Activated CD8-positive, alpha-beta T cell treated with anti-CD3 and anti-CD28 coated beads for 36 hours (primary cell): Measurements from ENCODE around the gene OCIAD2. TPM values are rescaled to one million over a fixed set of nuclear protein-coding genes. Genes with fewer than 3 reads are reported as not detected.

Experiments used
- ATAC-seq: fragments of 200-7000 bp; cut with Tn5 transposase; one replicate; pipeline ENCODE4 v1.10.0; 2021; ENCODE audit warnings: mild to moderate bottlenecking, moderate library complexity
- CTCF ChIA-PET: fragments of 350-600 bp; sonication (Branson Sonifier 250); formaldehyde crosslinking; loops from one replicate; lab custom pipeline; 2021; ENCODE audit warnings: antibody characterized with exemption; lab: Charles Lee
- POLR2A ChIA-PET: fragments of 350-600 bp; sonication (Branson Sonifier 250); formaldehyde crosslinking; loops from one replicate; lab custom pipeline; 2021; ENCODE audit warnings: antibody characterized with exemption; lab: Charles Lee
- DNase-seq: peaks from one replicate; pipeline ENCODE4 v3.0.0-alpha.2; 2020
- H3K27ac Mint-ChIP-seq: one replicate; pipeline ENCODE4 v1.8.0; 2021; ENCODE audit warnings: mild to moderate bottlenecking, mixed read lengths
- H3K27me3 Mint-ChIP-seq: one replicate; pipeline ENCODE4 v1.8.0; 2021; ENCODE audit warnings: mixed read lengths
- H3K36me3 Mint-ChIP-seq: one replicate; pipeline ENCODE4 v1.8.0; 2021; ENCODE audit warnings: low read depth, mixed read lengths
- H3K4me1 Mint-ChIP-seq: one replicate; pipeline ENCODE4 v1.8.0; 2021; ENCODE audit warnings: low read depth, mixed read lengths
- H3K4me3 Mint-ChIP-seq: one replicate; pipeline ENCODE4 v1.8.0; 2021; ENCODE audit warnings: mild to moderate bottlenecking, moderate library complexity, mixed read lengths
- H3K9me3 Mint-ChIP-seq: one replicate; pipeline ENCODE4 v1.8.0; 2021; ENCODE audit warnings: mixed read lengths
- intact Hi-C: fragments of 100-400 bp; cut with micrococcal nuclease; formaldehyde crosslinking; loops from one replicate; pipeline ENCODE4 v1.10.0; 2022
- total RNA-seq, 2 experiments: library from RNA; stranded (reverse); gene quantifications; one replicate each; pipeline ENCODE4 v1.2.3, GENCODE V29; 2021
- TF ChIP-seq, protein P1 (sequence below): fragments of 200-600 bp; IDR thresholded peaks from one replicate; pipeline ENCODE4 v1.8.0; 2022; ENCODE audit warnings: antibody characterized with exemption, mild to moderate bottlenecking

Gene OCIAD2
- total RNA-seq, 2 experiments from 2014 or later = 65.1 to 82.7 TPM

DNA sequence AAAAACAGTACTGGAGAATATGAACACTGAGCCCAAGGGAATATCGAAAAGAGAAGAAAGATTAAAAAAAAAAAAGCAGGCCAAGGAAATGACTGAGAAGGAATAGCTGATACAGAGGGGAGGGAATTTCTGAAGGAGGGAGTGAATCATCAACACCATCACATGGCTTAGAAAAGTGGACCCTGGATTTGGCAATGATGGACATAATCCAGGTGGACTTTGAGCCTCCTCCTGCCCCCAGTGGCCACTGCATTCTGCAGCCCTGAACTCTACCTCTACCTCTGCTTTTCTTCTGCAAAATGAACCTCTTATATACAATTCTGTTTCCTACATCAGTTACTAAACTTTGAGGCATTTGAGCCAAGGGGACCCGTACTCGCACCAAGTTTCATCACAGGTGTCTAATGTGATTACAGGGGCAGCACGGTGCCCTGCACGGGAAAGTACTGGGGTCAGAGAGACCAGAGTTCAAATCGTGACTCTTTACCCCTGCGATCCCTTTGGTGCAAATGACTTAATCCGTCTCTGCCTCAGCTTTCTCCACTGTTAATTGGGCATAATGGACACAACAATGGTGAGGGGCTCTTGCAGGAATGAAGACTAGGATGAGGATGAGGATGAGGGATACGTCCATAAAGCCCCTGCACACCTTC lies 1.1 kb downstream of the OCIAD2 start:
- H3K9me3 Mint-ChIP-seq = no peaks in the 10 kb centered on the region
- peak overlapping the region; percentile 77 for H3K4me3 Mint-ChIP-seq
- peaks cover 26% of the 10 kb centered on the region for H3K36me3 Mint-ChIP-seq
- H3K27ac Mint-ChIP-seq = peak overlapping the region; percentile 80
- DNase-seq (no peak), ATAC-seq (no peak)
- intact Hi-C loops = loop anchor here (5.0 kb wide), 1 partner anchor 73 kb away; the partner anchor contains the start of gene OCIAD1
- TF ChIP-seq, protein P1, sequence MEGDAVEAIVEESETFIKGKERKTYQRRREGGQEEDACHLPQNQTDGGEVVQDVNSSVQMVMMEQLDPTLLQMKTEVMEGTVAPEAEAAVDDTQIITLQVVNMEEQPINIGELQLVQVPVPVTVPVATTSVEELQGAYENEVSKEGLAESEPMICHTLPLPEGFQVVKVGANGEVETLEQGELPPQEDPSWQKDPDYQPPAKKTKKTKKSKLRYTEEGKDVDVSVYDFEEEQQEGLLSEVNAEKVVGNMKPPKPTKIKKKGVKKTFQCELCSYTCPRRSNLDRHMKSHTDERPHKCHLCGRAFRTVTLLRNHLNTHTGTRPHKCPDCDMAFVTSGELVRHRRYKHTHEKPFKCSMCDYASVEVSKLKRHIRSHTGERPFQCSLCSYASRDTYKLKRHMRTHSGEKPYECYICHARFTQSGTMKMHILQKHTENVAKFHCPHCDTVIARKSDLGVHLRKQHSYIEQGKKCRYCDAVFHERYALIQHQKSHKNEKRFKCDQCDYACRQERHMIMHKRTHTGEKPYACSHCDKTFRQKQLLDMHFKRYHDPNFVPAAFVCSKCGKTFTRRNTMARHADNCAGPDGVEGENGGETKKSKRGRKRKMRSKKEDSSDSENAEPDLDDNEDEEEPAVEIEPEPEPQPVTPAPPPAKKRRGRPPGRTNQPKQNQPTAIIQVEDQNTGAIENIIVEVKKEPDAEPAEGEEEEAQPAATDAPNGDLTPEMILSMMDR = no peak
- H3K27me3 Mint-ChIP-seq = no peaks in the 10 kb centered on the region
- ChIA-PET CTCF (interaction anchor here (1.0 to 1.7 kb wide), 4 partner anchors 14 to 327 kb away, joined by 3 to 6 read pairs (median 3); no protein-coding TSS in a partner anchor), POLR2A (interaction anchor here (1.0 to 1.4 kb wide), 3 partner anchors 8 to 49 kb away, joined by 3 to 5 read pairs (median 3); no protein-coding TSS in a partner anchor)
- peaks cover 54% of the 10 kb centered on the region for H3K4me1 Mint-ChIP-seq

DNA sequence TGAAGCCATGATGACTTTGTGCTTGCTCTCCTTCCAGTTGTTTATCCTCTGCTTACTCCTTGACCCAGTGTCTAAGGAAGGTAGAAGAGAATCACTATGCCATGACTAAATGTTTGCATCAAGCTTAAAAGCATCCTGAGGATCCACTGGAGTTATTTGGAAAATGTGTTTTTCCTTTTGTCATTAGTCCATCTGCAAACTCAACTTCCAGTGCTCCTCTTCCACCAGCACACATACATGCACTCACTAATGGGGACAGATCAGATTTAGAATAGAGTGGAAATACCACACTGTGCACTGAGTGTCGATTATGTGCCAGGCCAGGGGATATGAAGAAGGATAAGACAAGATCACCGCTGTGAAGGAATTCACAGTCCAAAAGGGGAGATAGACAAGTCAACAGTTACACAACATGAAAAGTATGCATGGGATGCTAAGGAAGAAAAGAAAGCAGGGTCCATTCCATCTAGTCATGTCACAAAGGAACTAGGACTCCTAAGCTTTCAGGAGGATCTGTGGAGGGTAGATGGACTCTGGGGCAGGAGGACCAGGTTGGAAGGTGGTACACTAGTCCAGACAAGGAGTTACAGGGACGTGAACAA lies 1.9 kb downstream of the OCIAD2 start:
- H3K27ac Mint-ChIP-seq = peak overlapping the region; percentile 46

DNA sequence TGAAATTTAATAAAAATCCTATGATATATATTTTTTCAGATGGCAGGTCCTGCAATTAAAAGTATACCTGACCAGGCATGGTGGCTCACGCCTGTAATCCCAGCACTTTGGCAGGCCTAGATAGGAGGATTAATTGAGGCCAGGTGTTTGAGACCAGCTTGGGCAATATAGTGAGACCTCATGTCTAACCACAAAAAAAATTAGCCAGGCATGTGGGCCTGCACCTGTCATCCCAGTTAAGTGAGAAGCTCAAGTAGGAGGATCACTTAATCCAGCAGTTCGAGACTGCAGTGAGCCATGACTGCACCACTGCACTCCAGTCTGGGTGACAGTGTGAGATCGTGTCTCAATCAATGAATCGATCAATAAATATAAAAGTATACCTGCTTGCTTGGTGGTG lies 2.5 kb downstream of the OCIAD2 start:
- Mint-ChIP-seq H3K27ac (no peak overlapping the region), H3K4me3 (no peak overlapping the region), H3K27me3 (no peaks in the 10 kb centered on the region), H3K9me3 (no peaks in the 10 kb centered on the region), H3K4me1 (peaks cover 57% of the 10 kb centered on the region), H3K36me3 (peaks cover 35% of the 10 kb centered on the region)
- CTCF ChIA-PET = interaction anchor here (0.8 to 1.3 kb wide), 2 partner anchors 21 to 46 kb away, joined by 3 to 4 read pairs; no protein-coding TSS in a partner anchor
- DNase-seq = no peak
- POLR2A ChIA-PET = no interaction called here
- no peak for ATAC-seq
- intact Hi-C loops = no loop called here
- TF ChIP-seq, protein P1 = no peak

More for the DNA sequence above, 1.9 kb downstream of the OCIAD2 start:
- ATAC-seq = no peak
- POLR2A ChIA-PET = no interaction called here
- peak overlapping the region; percentile 77 for H3K4me3 Mint-ChIP-seq
- peaks cover 29% of the 10 kb centered on the region for H3K36me3 Mint-ChIP-seq
- H3K27me3 Mint-ChIP-seq = no peaks in the 10 kb centered on the region
- H3K4me1 Mint-ChIP-seq = peaks cover 55% of the 10 kb centered on the region
- TF ChIP-seq, protein P1 = no peak
- no peak for DNase-seq
- H3K9me3 Mint-ChIP-seq = no peaks in the 10 kb centered on the region
- intact Hi-C loops = loop anchor here (5.0 kb wide), 1 partner anchor 72 kb away; the partner anchor contains the start of gene OCIAD1
- CTCF ChIA-PET = interaction anchor here (0.8 to 1.4 kb wide), 2 partner anchors 20 to 58 kb away, joined by 3 read pairs; no protein-coding TSS in a partner anchor

DNA sequence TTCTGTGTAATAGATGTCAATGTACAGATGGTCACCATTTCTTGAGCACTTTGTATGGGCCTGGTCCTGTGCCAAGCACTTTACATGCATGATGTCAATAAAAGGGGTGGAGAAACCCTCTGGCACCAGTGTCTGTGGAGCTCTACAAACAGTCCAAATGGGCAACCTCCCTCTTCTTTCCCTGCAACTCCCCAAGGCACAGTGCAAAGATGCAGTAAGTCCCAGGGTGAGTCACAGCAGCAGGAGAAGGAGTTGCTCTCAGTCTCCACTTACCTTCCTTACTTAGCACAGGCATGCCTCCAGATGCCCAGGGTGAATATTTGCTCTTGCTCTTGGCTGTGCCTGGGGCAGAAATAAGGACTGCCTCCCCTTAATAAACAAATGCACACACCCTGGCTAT lies 4.3 kb downstream of the OCIAD2 start:
- H3K4me1 Mint-ChIP-seq = peaks cover 53% of the 10 kb centered on the region

More for the DNA sequence above, 4.3 kb downstream of the OCIAD2 start:
- POLR2A ChIA-PET = no interaction called here
- CTCF ChIA-PET = interaction anchor here (1.3 kb wide), 1 partner anchor 324 kb away, joined by 4 read pairs; no protein-coding TSS in a partner anchor
- TF ChIP-seq, protein P1 = no peak
- Mint-ChIP-seq H3K27ac (no peak overlapping the region), H3K9me3 (no peaks in the 10 kb centered on the region), H3K4me3 (no peak overlapping the region), H3K36me3 (peaks cover 46% of the 10 kb centered on the region), H3K27me3 (no peaks in the 10 kb centered on the region)
- intact Hi-C loops = no loop called here
- ATAC-seq (no peak), DNase-seq (no peak)
